Lung (tissue), 12 donors: Measurements from ENCODE around the gene DPM1. TPM values are rescaled to one million over a fixed set of nuclear protein-coding genes. Genes with fewer than 3 reads are reported as not detected.

Experiments
- ATAC-seq: fragments of 200-7000 bp; cut with Tn5 transposase; one replicate; pipeline ENCODE4 v1.9.1; 2020; ENCODE audit warnings: moderate number of reproducible peaks; ENCODE audit not compliant: insufficient read depth, low FRiP score
- DNase-seq, 3 donors: peaks; one replicate each; pipeline ENCODE4 v3.0.0-alpha.2; 2013 to 2017
- H3K27ac ChIP-seq, 2 donors: one replicate each; pipeline ENCODE4 v1.5.1; 2013; ENCODE audit warnings: mild to moderate bottlenecking in 2 of 2, moderate library complexity in 2 of 2, control low read depth in 1 of 2, inconsistent platforms in 1 of 2, low read depth in 1 of 2, low read length in 1 of 2
- H3K27me3 ChIP-seq, 3 donors: one replicate each; pipeline ENCODE4 v1.5.1; 2013; ENCODE audit warnings: low read length in 2 of 3; ENCODE audit not compliant: control insufficient read depth in 3 of 3, insufficient read depth in 3 of 3
- H3K36me3 ChIP-seq, 4 donors: one replicate each; pipeline ENCODE4 v1.5.1; 2013; ENCODE audit warnings: low read length in 4 of 4, mild to moderate bottlenecking in 1 of 4, moderate library complexity in 1 of 4; ENCODE audit not compliant: control insufficient read depth in 4 of 4, insufficient read depth in 4 of 4
- H3K4me1 ChIP-seq, 5 donors: one replicate each; pipeline ENCODE4 v1.5.1; 2013; ENCODE audit warnings: low read length in 5 of 5, mild to moderate bottlenecking in 2 of 5, moderate library complexity in 1 of 5; ENCODE audit not compliant: control insufficient read depth in 5 of 5, insufficient read depth in 5 of 5
- H3K4me3 ChIP-seq: one replicate; pipeline ENCODE4 v1.5.1; 2013; ENCODE audit warnings: mild to moderate bottlenecking, control low read depth, moderate library complexity
- H3K9ac ChIP-seq, 2 donors: one replicate each; pipeline ENCODE4 v1.5.1; 2013; ENCODE audit warnings: low read length in 2 of 2, control low read depth in 1 of 2; ENCODE audit not compliant: insufficient read depth in 1 of 2
- H3K9me3 ChIP-seq, 4 donors: one replicate each; pipeline ENCODE4 v1.5.1; 2013; ENCODE audit warnings: low read length in 3 of 4, mild to moderate bottlenecking in 1 of 4, moderate library complexity in 1 of 4; ENCODE audit not compliant: control insufficient read depth in 4 of 4, insufficient read depth in 3 of 4
- CTCF ChIP-seq: IDR thresholded peaks from 2 replicates; pipeline ENCODE4 v1.5.1; 2012; ENCODE audit warnings: mild to moderate bottlenecking; ENCODE audit errors: control extremely low read depth, extremely low read depth
- WGBS, 2 donors: extraction: QIAGEN DNeasy Blood & Tissue Kit; methylation state at CpG; one replicate each; pipeline ENCODE4 v1.1.7; 2013; 5-methylcytosine and 5-hydroxymethylcytosine counted together
- polyA plus RNA-seq, 2 donors: library from polyadenylated mRNA; stranded (reverse); fragments of 200-250 nt; gene quantifications; one replicate each; pipeline ENCODE4 v1.2.1, GENCODE V29; 2013
- total RNA-seq, 2 donors: library from RNA; depleted of rRNA in 1 of 2; stranded (reverse); fragments of >200 nt in 1 of 2; gene quantifications; one replicate each; pipeline ENCODE4 v1.2.1, GENCODE V29; 2014 to 2021
- donor health status: control.
- donor health status: control.
- donor health status: Bipolar disorder and iron deficiency.
- donor health status: healthy.
- donor health status: DM: yes; HTN: yes; CAD: no.

The DPM1 gene
- total and polyA plus RNA-seq, 4 donors, result 27.9 to 57.3 (median 33.3) TPM

GRCh38 chr20:50953821-50954220 is 4.5 kb downstream of the DPM1 start:
- Histone ChIP-seq H3K4me1 (peaks cover 0 to 14% (median 9%) of the 10 kb centered on the region in 5 donors), H3K9ac (no peak overlapping the region), H3K9me3 (no peaks in the 10 kb centered on the region), H3K27ac (no peak overlapping the region), H3K4me3 (no peak overlapping the region), H3K36me3 (peaks cover 7 to 19% (median 12%) of the 10 kb centered on the region in 4 donors), H3K27me3 (no peaks in the 10 kb centered on the region)
- DNase-seq (no peak), ATAC-seq (no peak)
- no peak for TF ChIP-seq CTCF

- ATAC-seq (no peak), DNase-seq (no peak)
- 91 to 98% methylated on average over 2 of the region's 2 CpGs for WGBS, 2 donors
- H3K4me3 ChIP-seq, result no peak overlapping the region
- TF ChIP-seq CTCF, result no peak
- H3K27me3 ChIP-seq, result no peaks in the 10 kb centered on the region
- H3K9ac ChIP-seq, result no peak overlapping the region
- H3K27ac ChIP-seq, result no peak overlapping the region
- peaks cover 0 to 14% (median 9%) of the 10 kb centered on the region in 5 donors for H3K4me1 ChIP-seq
- no peaks in the 10 kb centered on the region for H3K9me3 ChIP-seq
- H3K36me3 ChIP-seq, result peaks cover 10 to 22% (median 16%) of the 10 kb centered on the region in 4 donors
These were observed 5.1 kb downstream of the DPM1 start for GRCh38 chr20:50953196-50953595.

- H3K36me3 ChIP-seq, result peaks cover 27 to 43% (median 40%) of the 10 kb centered on the region in 4 donors
- H3K4me3 ChIP-seq, result no peak overlapping the region
- H3K9me3 ChIP-seq, result no peaks in the 10 kb centered on the region
- no peak overlapping the region for H3K9ac ChIP-seq
- TF ChIP-seq CTCF, result no peak
- WGBS, 2 donors, result 90 to 92% methylated on average over 4 of the region's 4 CpGs
- H3K27ac ChIP-seq, result no peak overlapping the region
- no peaks in the 10 kb centered on the region for H3K4me1 ChIP-seq
- no peak for ATAC-seq
- DNase-seq, result no peak
- H3K27me3 ChIP-seq, result no peaks in the 10 kb centered on the region
These were observed 10.1 kb downstream of the DPM1 start for GRCh38 chr20:50948132-50948785.

- Histone ChIP-seq H3K9ac (no peak overlapping the region), H3K36me3 (peaks cover 33 to 41% (median 36%) of the 10 kb centered on the region in 4 donors), H3K4me1 (no peaks in the 10 kb centered on the region), H3K9me3 (no peaks in the 10 kb centered on the region), H3K4me3 (no peak overlapping the region), H3K27me3 (no peaks in the 10 kb centered on the region), H3K27ac (no peak overlapping the region)
- ATAC-seq (no peak), DNase-seq (no peak)
- WGBS, 2 donors, result 94 to 97% methylated on average over 7 of the region's 7 CpGs
- no peak for TF ChIP-seq CTCF
These were observed 15.3 kb downstream of the DPM1 start for GRCh38 chr20:50943069-50943468.
